ENCODE measurements around the gene TANC2. TPM values are rescaled to one million over a fixed set of nuclear protein-coding genes. Genes with fewer than 3 reads are reported as not detected.

The TANC2 gene
- total and polyA plus RNA-seq, 9 of the 15 experiments (the other 6 are each of a cell fraction or from before 2014, with no cell fraction given), result 0.46 to 7.8 (median 4.5) TPM

DNA sequence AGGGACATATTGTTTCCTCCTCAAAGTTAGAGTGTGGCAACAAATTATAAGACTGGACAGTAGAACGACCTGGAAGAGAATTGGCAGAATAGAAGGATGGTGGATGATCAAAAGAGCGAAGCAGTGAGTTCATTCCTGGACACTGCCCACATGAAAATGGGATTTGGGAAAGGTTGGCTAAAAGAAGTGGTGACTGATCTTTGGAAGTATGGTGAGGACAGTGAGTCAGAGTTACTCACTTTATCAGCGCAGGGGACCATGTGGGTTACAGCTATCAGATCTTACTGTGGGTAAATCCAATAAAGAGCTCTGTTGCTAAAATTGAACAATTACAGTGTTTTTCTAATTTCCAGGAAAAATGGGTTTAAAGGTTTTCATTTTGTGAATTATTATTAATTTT is 2.7 kb upstream of the TANC2 start (continued):
- TF ChIP-seq, protein P1, sequence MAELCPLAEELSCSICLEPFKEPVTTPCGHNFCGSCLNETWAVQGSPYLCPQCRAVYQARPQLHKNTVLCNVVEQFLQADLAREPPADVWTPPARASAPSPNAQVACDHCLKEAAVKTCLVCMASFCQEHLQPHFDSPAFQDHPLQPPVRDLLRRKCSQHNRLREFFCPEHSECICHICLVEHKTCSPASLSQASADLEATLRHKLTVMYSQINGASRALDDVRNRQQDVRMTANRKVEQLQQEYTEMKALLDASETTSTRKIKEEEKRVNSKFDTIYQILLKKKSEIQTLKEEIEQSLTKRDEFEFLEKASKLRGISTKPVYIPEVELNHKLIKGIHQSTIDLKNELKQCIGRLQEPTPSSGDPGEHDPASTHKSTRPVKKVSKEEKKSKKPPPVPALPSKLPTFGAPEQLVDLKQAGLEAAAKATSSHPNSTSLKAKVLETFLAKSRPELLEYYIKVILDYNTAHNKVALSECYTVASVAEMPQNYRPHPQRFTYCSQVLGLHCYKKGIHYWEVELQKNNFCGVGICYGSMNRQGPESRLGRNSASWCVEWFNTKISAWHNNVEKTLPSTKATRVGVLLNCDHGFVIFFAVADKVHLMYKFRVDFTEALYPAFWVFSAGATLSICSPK (IDR thresholded peaks at IDR 0.05; ENCODE audit: borderline replicate concordance), result no peak
- no peak for TF ChIP-seq BHLHE40 (IDR thresholded peaks at IDR 0.05; ENCODE audit: low read length)
- no peak for TF ChIP-seq XRCC4 (IDR thresholded peaks at IDR 0.05; ENCODE audit: extremely low read depth, insufficient read depth, insufficient read length)
- TF ChIP-seq RBBP5 (IDR thresholded peaks at IDR 0.05; ENCODE audit: borderline replicate concordance, insufficient read depth, low read length, poor library complexity, severe bottlenecking), result no peak
- no peak for TF ChIP-seq EHMT2 (IDR thresholded peaks at IDR 0.05)
- TF ChIP-seq GTF2F1 (IDR thresholded peaks at IDR 0.05; ENCODE audit: low read depth, low read length), result no peak
- TF ChIP-seq, protein P2, sequence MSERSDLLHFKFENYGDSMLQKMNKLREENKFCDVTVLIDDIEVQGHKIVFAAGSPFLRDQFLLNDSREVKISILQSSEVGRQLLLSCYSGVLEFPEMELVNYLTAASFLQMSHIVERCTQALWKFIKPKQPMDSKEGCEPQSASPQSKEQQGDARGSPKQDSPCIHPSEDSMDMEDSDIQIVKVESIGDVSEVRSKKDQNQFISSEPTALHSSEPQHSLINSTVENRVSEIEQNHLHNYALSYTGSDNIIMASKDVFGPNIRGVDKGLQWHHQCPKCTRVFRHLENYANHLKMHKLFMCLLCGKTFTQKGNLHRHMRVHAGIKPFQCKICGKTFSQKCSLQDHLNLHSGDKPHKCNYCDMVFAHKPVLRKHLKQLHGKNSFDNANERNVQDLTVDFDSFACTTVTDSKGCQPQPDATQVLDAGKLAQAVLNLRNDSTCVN (CRISPR knock-in tag; IDR thresholded peaks at IDR 0.05), result 0 out of 2 replicates have a peak, but pooled peaks have one; percentile 32
- no peak for TF ChIP-seq HMGN3 (IDR thresholded peaks at IDR 0.05; ENCODE audit: borderline replicate concordance, extremely low read depth, insufficient read length, low read depth, low read length)
- TF ChIP-seq U2AF1 (optimal IDR thresholded peaks at IDR 0.05; ENCODE audit: low read depth, low read length), result no peak
- no peak for TF ChIP-seq POLR3A (IDR thresholded peaks at IDR 0.05; ENCODE audit: borderline replicate concordance, extremely low read depth, insufficient read depth, insufficient read length)
- TF ChIP-seq FIP1L1 (IDR thresholded peaks at IDR 0.05; ENCODE audit: low read depth, low read length, poor library complexity, severe bottlenecking), result no peak
- peak; percentile 76 for TF ChIP-seq JUN (IDR thresholded peaks at IDR 0.05; ENCODE audit: borderline replicate concordance, low read depth, low read length)
- TF ChIP-seq JUN (CRISPR knock-in tag; IDR thresholded peaks at IDR 0.05; ENCODE audit: borderline replicate concordance), result no peak
- no peak for TF ChIP-seq PRPF4 (IDR thresholded peaks at IDR 0.05; ENCODE audit: insufficient read depth, low read depth, low read length, poor library complexity, severe bottlenecking)
- TF ChIP-seq, protein P3, sequence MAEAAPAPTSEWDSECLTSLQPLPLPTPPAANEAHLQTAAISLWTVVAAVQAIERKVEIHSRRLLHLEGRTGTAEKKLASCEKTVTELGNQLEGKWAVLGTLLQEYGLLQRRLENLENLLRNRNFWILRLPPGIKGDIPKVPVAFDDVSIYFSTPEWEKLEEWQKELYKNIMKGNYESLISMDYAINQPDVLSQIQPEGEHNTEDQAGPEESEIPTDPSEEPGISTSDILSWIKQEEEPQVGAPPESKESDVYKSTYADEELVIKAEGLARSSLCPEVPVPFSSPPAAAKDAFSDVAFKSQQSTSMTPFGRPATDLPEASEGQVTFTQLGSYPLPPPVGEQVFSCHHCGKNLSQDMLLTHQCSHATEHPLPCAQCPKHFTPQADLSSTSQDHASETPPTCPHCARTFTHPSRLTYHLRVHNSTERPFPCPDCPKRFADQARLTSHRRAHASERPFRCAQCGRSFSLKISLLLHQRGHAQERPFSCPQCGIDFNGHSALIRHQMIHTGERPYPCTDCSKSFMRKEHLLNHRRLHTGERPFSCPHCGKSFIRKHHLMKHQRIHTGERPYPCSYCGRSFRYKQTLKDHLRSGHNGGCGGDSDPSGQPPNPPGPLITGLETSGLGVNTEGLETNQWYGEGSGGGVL (CRISPR knock-in tag; IDR thresholded peaks at IDR 0.05), result no peak
- no peak for TF ChIP-seq ZNF124 (CRISPR knock-in tag; IDR thresholded peaks at IDR 0.05)
- TF ChIP-seq, protein P4, sequence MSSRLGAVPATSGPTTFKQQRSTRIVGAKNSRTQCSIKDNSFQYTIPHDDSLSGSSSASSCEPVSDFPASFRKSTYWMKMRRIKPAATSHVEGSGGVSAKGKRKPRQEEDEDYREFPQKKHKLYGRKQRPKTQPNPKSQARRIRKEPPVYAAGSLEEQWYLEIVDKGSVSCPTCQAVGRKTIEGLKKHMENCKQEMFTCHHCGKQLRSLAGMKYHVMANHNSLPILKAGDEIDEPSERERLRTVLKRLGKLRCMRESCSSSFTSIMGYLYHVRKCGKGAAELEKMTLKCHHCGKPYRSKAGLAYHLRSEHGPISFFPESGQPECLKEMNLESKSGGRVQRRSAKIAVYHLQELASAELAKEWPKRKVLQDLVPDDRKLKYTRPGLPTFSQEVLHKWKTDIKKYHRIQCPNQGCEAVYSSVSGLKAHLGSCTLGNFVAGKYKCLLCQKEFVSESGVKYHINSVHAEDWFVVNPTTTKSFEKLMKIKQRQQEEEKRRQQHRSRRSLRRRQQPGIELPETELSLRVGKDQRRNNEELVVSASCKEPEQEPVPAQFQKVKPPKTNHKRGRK (tag; IDR thresholded peaks at IDR 0.05), result no peak
- peak; percentile 50 for TF ChIP-seq FOS (IDR thresholded peaks at IDR 0.05; ENCODE audit: extremely low read depth, insufficient read length)
- TF ChIP-seq SMAD3 (CRISPR knock-in tag; conservative IDR thresholded peaks at IDR 0.05), result no peak
